Ectodermal cell (in vitro differentiated cells): ENCODE data around the gene ISG20.

Experiments used
- H3K27ac ChIP-seq: 2 replicates; pipeline ENCODE4 v1.7.0; 2013; ENCODE audit warnings: mild to moderate bottlenecking, low read depth, low read length; ENCODE audit not compliant: insufficient read depth, poor library complexity, severe bottlenecking
- H3K27me3 ChIP-seq: 2 replicates; pipeline ENCODE4 v1.7.0; 2013; ENCODE audit warnings: mild to moderate bottlenecking, low read length; ENCODE audit not compliant: insufficient read depth, control insufficient read depth, poor library complexity, severe bottlenecking
- H3K36me3 ChIP-seq: one replicate; pipeline ENCODE4 v1.7.0; 2013; ENCODE audit warnings: low read length; ENCODE audit not compliant: control insufficient read depth, insufficient read depth
- H3K4me1 ChIP-seq: one replicate; pipeline ENCODE4 v1.7.0; 2013; ENCODE audit warnings: low read length; ENCODE audit not compliant: control insufficient read depth, insufficient read depth
- H3K4me3 ChIP-seq: 2 replicates; pipeline ENCODE4 v1.7.0; 2013; ENCODE audit warnings: low read depth, low read length, control low read depth; ENCODE audit not compliant: insufficient read depth
- H3K9me3 ChIP-seq: 2 replicates; pipeline ENCODE4 v1.7.0; 2013; ENCODE audit warnings: mild to moderate bottlenecking, low read length, moderate library complexity; ENCODE audit not compliant: control insufficient read depth
- WGBS, 2 experiments: methylation state at CpG; one replicate each; pipeline ENCODE4 v1.1.7; 2013; ENCODE audit warnings: missing lambda C conversion rate in 2 of 2; 5-methylcytosine and 5-hydroxymethylcytosine counted together

Gene ISG20

DNA sequence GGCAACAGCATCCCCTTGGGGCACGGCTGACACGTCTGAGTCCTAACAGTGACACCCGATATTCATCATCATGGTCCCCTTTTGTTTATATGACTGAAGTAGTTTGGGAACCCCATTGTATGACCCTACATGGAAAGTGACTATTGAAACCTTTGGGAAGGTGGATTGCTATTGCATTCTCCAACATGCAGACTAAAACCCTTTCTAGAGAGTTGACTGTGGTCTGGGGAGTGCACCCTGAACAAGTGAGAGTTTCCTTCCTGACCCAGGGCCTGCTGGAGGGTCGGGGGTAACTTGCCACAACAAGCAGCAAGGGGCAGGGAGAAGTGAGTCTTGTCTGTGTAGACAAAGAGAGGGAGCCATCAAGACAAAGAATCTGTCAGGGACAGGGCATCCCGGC, 54.4 kb downstream of the ISG20 start:
- no peaks in the 10 kb centered on the region for H3K9me3 ChIP-seq
- no peaks in the 10 kb centered on the region for H3K27me3 ChIP-seq
- no peak overlapping the region for H3K4me3 ChIP-seq
- 72% methylated on average over 5 of the region's 5 CpGs for WGBS, 2 experiments
- H3K27ac ChIP-seq = no peak overlapping the region
- H3K36me3 ChIP-seq = no peaks in the 10 kb centered on the region
- no peaks in the 10 kb centered on the region for H3K4me1 ChIP-seq

DNA sequence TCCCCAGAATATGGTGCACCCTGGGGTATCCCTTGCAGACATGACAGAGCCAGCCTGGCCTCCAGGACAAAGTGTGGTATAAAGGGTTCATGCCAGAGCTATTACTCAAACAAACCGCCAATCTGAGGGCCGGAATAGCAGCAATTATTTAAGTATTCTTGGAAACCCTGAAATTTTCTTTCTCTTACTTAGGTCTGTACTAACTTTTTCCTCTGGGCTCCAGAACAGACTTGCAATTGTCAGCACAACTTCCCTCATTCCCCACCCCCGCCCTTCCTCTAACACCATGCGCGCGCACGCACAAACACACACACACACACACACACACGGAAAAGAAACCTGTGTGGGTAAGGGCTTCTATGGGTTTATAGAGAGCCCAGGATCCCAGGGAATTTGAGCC, 56.3 kb downstream of the ISG20 start:
- H3K4me1 ChIP-seq = no peaks in the 10 kb centered on the region
- H3K27me3 ChIP-seq = no peaks in the 10 kb centered on the region
- no peak overlapping the region for H3K4me3 ChIP-seq
- H3K36me3 ChIP-seq = no peaks in the 10 kb centered on the region
- no peaks in the 10 kb centered on the region for H3K9me3 ChIP-seq
- no peak overlapping the region for H3K27ac ChIP-seq
- WGBS, 2 experiments = 92 to 93% methylated on average over 3 to 5 of the region's 8 CpGs

DNA sequence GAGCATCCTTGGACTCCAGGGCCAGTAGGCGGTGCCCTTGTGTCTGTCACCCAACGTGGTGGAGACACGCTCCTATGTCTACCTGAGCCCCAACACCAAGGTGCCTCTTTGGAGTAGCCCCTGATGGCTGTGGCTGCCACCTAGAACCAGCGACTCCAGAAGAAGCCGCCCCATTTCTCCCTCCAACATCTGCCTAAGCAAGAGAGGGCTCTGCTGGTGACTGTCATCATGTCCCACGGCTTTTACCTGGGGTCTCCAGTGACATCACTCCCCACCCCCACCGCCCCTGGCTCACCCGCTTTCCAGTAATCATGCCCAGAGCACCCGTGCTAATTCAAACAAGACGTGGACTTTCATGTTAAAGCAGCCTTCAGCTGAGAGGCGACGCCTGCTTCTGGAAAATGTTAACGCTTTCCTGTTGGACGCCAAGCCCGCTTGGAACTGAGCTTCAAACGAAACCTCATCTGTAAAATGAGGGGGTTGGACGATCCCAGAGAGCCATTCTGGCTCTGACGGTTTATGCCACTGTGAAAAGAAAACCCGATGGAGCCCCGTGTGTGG, 57.0 kb downstream of the ISG20 start:
- no peaks in the 10 kb centered on the region for H3K4me1 ChIP-seq
- no peak overlapping the region for H3K4me3 ChIP-seq
- no peaks in the 10 kb centered on the region for H3K27me3 ChIP-seq
- H3K36me3 ChIP-seq = no peaks in the 10 kb centered on the region
- H3K9me3 ChIP-seq = no peaks in the 10 kb centered on the region
- no peak overlapping the region for H3K27ac ChIP-seq
- WGBS, 2 experiments = 87 to 90% methylated on average over 20 of the region's 20 CpGs

DNA sequence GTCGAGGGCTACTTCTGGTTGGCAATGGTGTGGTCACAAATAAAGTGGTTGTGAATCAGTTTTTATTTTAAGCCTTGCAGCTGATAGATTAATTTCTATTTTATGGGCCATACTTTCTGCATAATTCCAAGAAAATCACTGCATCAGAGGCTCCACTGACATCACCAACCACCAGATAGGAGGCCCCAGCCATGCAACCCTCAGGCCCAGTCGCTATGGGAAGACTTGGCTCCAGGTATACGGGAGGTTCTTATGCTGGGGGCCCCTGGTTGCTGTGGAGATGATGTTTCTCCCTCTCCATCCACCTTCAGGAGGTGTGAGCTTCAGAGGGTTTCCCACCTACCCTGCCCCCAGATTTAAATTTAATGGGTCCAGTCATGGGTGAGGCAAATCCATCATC, 57.4 kb downstream of the ISG20 start:
- H3K36me3 ChIP-seq = no peaks in the 10 kb centered on the region
- WGBS, 2 experiments = 75 to 100% methylated on average over 2 to 3 of the region's 3 CpGs
- H3K27ac ChIP-seq = no peak overlapping the region

DNA sequence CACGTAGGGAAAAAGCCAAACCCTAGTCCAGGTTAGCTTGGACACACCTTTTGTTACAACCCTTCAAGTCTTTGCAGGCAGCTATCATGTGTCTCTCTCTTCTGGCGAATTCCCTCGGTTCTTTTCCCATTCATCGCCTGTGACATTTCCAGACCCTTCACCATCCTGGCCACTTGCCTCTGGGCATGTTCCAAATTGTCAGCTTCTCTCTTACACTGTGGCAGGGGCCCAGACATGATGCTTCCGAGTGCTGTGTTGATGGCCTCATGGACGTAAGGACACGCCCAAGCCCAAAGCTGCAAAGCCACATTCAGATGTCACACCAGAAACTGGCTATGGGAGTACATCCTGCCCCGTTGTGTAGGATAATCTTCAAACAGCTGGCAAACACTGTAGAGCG, 58.5 kb downstream of the ISG20 start:
- no peak overlapping the region for H3K27ac ChIP-seq
- H3K4me3 ChIP-seq = no peak overlapping the region
- 81 to 92% methylated on average over 8 to 9 of the region's 9 CpGs for WGBS, 2 experiments
- no peaks in the 10 kb centered on the region for H3K4me1 ChIP-seq
- H3K27me3 ChIP-seq = no peaks in the 10 kb centered on the region
- H3K36me3 ChIP-seq = no peaks in the 10 kb centered on the region
- H3K9me3 ChIP-seq = no peaks in the 10 kb centered on the region

More for the DNA sequence above, 57.4 kb downstream of the ISG20 start:
- Histone ChIP-seq H3K4me3 (no peak overlapping the region), H3K9me3 (no peaks in the 10 kb centered on the region), H3K27me3 (no peaks in the 10 kb centered on the region), H3K4me1 (no peaks in the 10 kb centered on the region)

DNA sequence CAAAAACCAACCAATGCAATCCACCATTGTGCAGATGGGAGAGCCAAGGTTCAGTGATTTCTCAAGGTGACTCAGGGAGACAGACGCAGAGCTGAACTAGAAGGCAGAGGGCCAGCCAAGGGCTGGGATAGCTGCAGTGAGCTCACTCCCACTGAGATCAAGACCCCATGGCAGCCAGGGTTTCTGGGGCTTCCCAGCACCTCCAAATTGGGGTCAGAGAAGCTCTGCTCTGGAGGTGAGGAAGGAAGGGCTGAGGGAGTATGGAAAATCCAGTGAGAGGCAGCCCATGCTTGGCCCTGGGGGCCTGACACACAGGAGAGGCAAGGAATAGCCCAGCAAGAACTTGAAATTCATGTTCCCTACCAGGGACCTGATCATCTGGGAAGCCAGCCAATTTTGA, 61.0 kb downstream of the ISG20 start:
- H3K27me3 ChIP-seq = peaks cover 25% of the 10 kb centered on the region
- H3K4me1 ChIP-seq = no peaks in the 10 kb centered on the region
- 89 to 97% methylated on average over 1 of the region's 1 CpG for WGBS, 2 experiments
- H3K36me3 ChIP-seq = no peaks in the 10 kb centered on the region
- no peak overlapping the region for H3K27ac ChIP-seq
- no peak overlapping the region for H3K4me3 ChIP-seq
- H3K9me3 ChIP-seq = no peaks in the 10 kb centered on the region

DNA sequence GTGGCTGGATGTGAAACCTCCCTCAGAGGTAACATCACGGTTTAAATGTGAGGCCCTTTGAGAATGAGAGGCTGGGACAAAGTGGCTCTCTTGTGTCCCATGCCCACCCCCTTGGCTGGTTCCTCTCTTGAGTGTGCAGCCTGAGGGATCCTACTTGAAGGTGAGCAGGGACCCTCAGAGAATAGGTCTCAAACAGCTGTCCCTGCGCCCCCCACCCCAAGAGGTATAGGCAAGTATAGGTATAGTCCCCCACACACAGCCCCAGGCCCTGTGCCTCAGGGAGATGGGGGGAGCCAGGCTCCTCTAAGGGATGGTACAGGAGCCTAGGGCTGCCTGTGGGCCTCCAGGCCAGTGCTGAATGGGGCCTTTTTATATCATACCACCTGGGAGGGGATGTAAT, 61.9 kb downstream of the ISG20 start:
- H3K36me3 ChIP-seq = no peaks in the 10 kb centered on the region
- H3K27ac ChIP-seq = no peak overlapping the region
- 95% methylated on average over 2 of the region's 2 CpGs for WGBS, 2 experiments
- no peaks in the 10 kb centered on the region for H3K4me1 ChIP-seq
- no peaks in the 10 kb centered on the region for H3K9me3 ChIP-seq
- no peak overlapping the region for H3K4me3 ChIP-seq
- H3K27me3 ChIP-seq = peaks cover 34% of the 10 kb centered on the region

DNA sequence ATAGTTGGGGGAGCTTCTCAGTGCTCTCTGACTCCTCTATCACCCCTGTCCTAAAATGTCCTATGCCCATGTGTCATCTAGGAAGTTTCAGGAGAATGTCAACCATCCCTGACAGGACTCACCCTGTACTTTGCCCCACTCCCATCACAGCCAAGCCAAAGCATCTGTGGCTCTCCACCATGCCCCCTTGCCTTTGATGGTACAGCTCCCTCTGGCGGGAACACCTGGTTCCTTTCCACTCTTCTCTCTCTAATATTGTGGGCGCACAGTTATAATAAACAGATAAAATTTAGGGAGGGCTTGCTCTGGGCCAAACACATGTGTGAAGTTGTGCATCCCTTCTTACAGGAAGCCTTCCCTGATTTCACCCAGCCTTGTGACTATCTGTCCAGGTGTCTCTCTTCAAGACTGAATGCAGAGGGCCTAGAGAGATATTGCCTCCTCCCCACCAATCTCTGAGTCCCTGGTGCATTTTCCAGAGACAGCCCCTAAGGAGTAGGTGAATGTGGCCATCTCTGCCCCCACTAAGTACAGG, 62.8 kb downstream of the ISG20 start:
- H3K27me3 ChIP-seq = peaks cover 42% of the 10 kb centered on the region
- no peaks in the 10 kb centered on the region for H3K36me3 ChIP-seq

DNA sequence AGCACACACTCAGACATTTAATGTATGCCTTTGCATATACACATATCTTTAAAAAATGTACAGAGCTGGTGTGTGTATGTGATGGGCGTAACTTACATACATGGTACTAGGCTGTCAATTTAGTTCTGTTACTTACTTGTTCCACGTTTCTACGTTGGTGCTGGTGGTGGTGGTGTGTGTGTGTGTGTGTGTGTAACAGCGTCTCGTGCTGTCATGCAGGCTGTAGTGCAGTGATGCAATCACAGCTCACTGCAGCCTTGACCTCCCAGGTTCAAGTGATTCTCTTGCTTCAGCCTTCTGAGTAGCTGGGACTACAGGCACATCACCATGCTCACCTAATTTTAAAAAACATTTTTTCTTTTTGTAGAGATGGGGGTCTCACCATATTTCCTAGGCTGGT, 64.2 kb downstream of the ISG20 start:
- Histone ChIP-seq H3K4me1 (no peaks in the 10 kb centered on the region), H3K9me3 (no peaks in the 10 kb centered on the region)
- 85% methylated on average over 5 of the region's 5 CpGs for WGBS, 2 experiments

More for the DNA sequence above, 62.8 kb downstream of the ISG20 start:
- WGBS, 2 experiments = 56 to 68% methylated on average over 2 of the region's 2 CpGs
- no peaks in the 10 kb centered on the region for H3K4me1 ChIP-seq
- H3K27ac ChIP-seq = no peak overlapping the region
- no peaks in the 10 kb centered on the region for H3K9me3 ChIP-seq
- H3K4me3 ChIP-seq = no peak overlapping the region

DNA sequence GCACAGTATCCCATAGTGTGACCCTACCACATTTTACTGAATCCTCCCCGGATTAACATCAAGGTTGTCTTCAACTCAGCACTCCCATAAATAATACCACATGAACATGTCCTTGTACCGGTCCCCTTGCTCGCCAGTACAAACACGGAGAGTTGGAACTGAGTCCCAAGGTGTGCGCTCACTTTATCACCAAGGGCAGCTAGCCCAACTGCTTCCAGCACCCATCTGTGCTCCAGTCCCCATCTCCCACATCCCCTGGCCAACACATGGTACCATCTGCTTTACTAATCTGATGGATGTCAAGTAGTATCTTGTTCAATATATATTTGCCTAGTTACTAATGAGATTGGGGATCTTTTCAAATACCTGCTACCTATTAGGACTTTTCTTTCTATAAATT, 64.7 kb downstream of the ISG20 start:
- peaks cover 42% of the 10 kb centered on the region for H3K27me3 ChIP-seq
- 93 to 95% methylated on average over 5 of the region's 5 CpGs for WGBS, 2 experiments
- H3K9me3 ChIP-seq = no peaks in the 10 kb centered on the region
- H3K27ac ChIP-seq = no peak overlapping the region
- no peaks in the 10 kb centered on the region for H3K36me3 ChIP-seq
- no peaks in the 10 kb centered on the region for H3K4me1 ChIP-seq
- H3K4me3 ChIP-seq = no peak overlapping the region

More for the DNA sequence above, 64.2 kb downstream of the ISG20 start:
- Histone ChIP-seq H3K36me3 (no peaks in the 10 kb centered on the region), H3K27me3 (peaks cover 42% of the 10 kb centered on the region), H3K4me3 (no peak overlapping the region), H3K27ac (no peak overlapping the region)
